H9 (cell line): Measurements from ENCODE around the gene DNAH8. TPM values are rescaled to one million over a fixed set of nuclear protein-coding genes. Genes with fewer than 3 reads are reported as not detected.

Source experiments
- DNase-seq: peaks from one replicate; pipeline ENCODE4 v3.0.0-alpha.2; 2017
- H2AFZ ChIP-seq: one replicate; pipeline ENCODE4 v1.6.1; 2013; ENCODE audit warnings: mild to moderate bottlenecking, low read length, control low read depth, moderate library complexity
- H2AK5ac ChIP-seq: 2 replicates; pipeline ENCODE4 v1.6.1; 2013; ENCODE audit warnings: low read length, control low read depth, mixed read lengths; ENCODE audit not compliant: insufficient read length
- H2BK120ac ChIP-seq: one replicate; pipeline ENCODE4 v1.6.1; 2013; ENCODE audit warnings: low read depth, mild to moderate bottlenecking, low read length, control low read depth, inconsistent platforms; ENCODE audit not compliant: poor library complexity, severe bottlenecking
- H2BK12ac ChIP-seq: 2 replicates; pipeline ENCODE4 v1.6.1; 2013; ENCODE audit warnings: low read length, control low read depth, mixed read lengths, low read depth; ENCODE audit not compliant: insufficient read length
- H2BK15ac ChIP-seq: 2 replicates; pipeline ENCODE4 v1.6.1; 2013; ENCODE audit warnings: low read depth, low read length, control low read depth
- H2BK20ac ChIP-seq: one replicate; pipeline ENCODE4 v1.6.1; 2013; ENCODE audit warnings: low read depth, mild to moderate bottlenecking, low read length, control low read depth, inconsistent platforms; ENCODE audit not compliant: poor library complexity, severe bottlenecking
- H2BK5ac ChIP-seq: 2 replicates; pipeline ENCODE4 v1.6.1; 2013; ENCODE audit warnings: low read length, control low read depth, mixed read lengths; ENCODE audit not compliant: insufficient read length
- H3K14ac ChIP-seq: 2 replicates; pipeline ENCODE4 v1.6.1; 2013; ENCODE audit warnings: low read length, control low read depth; ENCODE audit not compliant: insufficient read depth
- H3K18ac ChIP-seq: 2 replicates; pipeline ENCODE4 v1.6.1; 2013; ENCODE audit warnings: low read depth, mild to moderate bottlenecking, mixed read lengths, low read length, control low read depth; ENCODE audit not compliant: insufficient read length
- H3K23ac ChIP-seq: 2 replicates; pipeline ENCODE4 v1.6.1; 2013; ENCODE audit warnings: low read length, control low read depth, mixed read lengths, low read depth; ENCODE audit not compliant: insufficient read length
- H3K23me2 ChIP-seq: 2 replicates; pipeline ENCODE4 v1.6.1; 2013; ENCODE audit warnings: low read depth, mild to moderate bottlenecking, mixed read lengths, low read length, control low read depth; ENCODE audit not compliant: insufficient read length, poor library complexity, severe bottlenecking
- H3K27ac ChIP-seq: 2 replicates; pipeline ENCODE4 v1.5.1; 2013; ENCODE audit warnings: low read length, control low read depth, mixed read lengths, low read depth; ENCODE audit not compliant: insufficient read length
- H3K27me3 ChIP-seq: 2 replicates; pipeline ENCODE4 v1.6.1; 2013; ENCODE audit warnings: low read length, control low read depth, inconsistent platforms; ENCODE audit not compliant: insufficient read depth
- H3K4ac ChIP-seq: 2 replicates; pipeline ENCODE4 v1.6.1; 2013; ENCODE audit warnings: low read depth, mild to moderate bottlenecking, control low read depth, inconsistent platforms, low read length, moderate library complexity
- H3K4me1 ChIP-seq: 2 replicates; pipeline ENCODE4 v1.6.1; 2013; ENCODE audit warnings: low read length, control low read depth, inconsistent platforms; ENCODE audit not compliant: insufficient read depth
- H3K4me2 ChIP-seq: 2 replicates; pipeline ENCODE4 v1.6.1; 2013; ENCODE audit warnings: low read length, control low read depth, mixed read lengths; ENCODE audit not compliant: insufficient read length, insufficient read depth
- H3K56ac ChIP-seq: 2 replicates; pipeline ENCODE4 v1.6.1; 2013; ENCODE audit warnings: low read depth, mild to moderate bottlenecking, mixed read lengths, low read length, control low read depth; ENCODE audit not compliant: insufficient read length
- H3K79me1 ChIP-seq: 2 replicates; pipeline ENCODE4 v1.6.1; 2013; ENCODE audit warnings: low read depth, mild to moderate bottlenecking, moderate library complexity, low read length, control low read depth, inconsistent platforms; ENCODE audit not compliant: insufficient read depth, poor library complexity, severe bottlenecking
- H3K79me2 ChIP-seq: 2 replicates; pipeline ENCODE4 v1.6.1; 2013; ENCODE audit warnings: low read length, control low read depth, inconsistent platforms; ENCODE audit not compliant: insufficient read depth
- H3K9ac ChIP-seq: 2 replicates; pipeline ENCODE4 v1.6.1; 2013; ENCODE audit warnings: low read length, control low read depth, mixed read lengths; ENCODE audit not compliant: insufficient read length; ENCODE audit errors: extremely low read depth
- H3K9me3 ChIP-seq: one replicate; pipeline ENCODE4 v1.6.1; 2013; ENCODE audit warnings: low read depth, low read length, inconsistent platforms; ENCODE audit not compliant: control insufficient read depth
- H3T11ph ChIP-seq: one replicate; pipeline ENCODE4 v1.6.1; 2013; ENCODE audit warnings: mild to moderate bottlenecking, low read length, control low read depth, inconsistent platforms
- H4K20me1 ChIP-seq: one replicate; pipeline ENCODE4 v1.6.1; 2013; ENCODE audit not compliant: control insufficient read depth, insufficient read length, insufficient read depth
- H4K5ac ChIP-seq: 2 replicates; pipeline ENCODE4 v1.6.1; 2013; ENCODE audit warnings: low read depth, mild to moderate bottlenecking, mixed read lengths, low read length, control low read depth; ENCODE audit not compliant: insufficient read length
- H4K8ac ChIP-seq: replicated peaks from 2 replicates; pipeline ENCODE4 v1.6.1; 2013; ENCODE audit warnings: low read length, control low read depth, mixed read lengths, low read depth; ENCODE audit not compliant: insufficient read length
- H4K91ac ChIP-seq: 2 replicates; pipeline ENCODE4 v1.6.1; 2013; ENCODE audit warnings: low read depth, mild to moderate bottlenecking, moderate library complexity, mixed read lengths, low read length, control low read depth; ENCODE audit not compliant: insufficient read length
- H3K27ac Mint-ChIP-seq, 3 experiments: 2 replicates in 2 of 3; 3 replicates in 1 of 3; pipeline ENCODE4 v1.8.0; 2020 to 2021; ENCODE audit warnings: mixed read lengths in 3 of 3, mild to moderate bottlenecking in 1 of 3, moderate library complexity in 1 of 3
- H3K27me3 Mint-ChIP-seq: 2 replicates; pipeline ENCODE4 v1.8.0; 2021; ENCODE audit warnings: low read depth, mild to moderate bottlenecking, moderate library complexity, mixed read lengths
- H3K36me3 Mint-ChIP-seq, 3 experiments: 2 replicates in 2 of 3; 3 replicates in 1 of 3; pipeline ENCODE4 v1.8.0; 2020 to 2021; ENCODE audit warnings: low read depth in 3 of 3, mixed read lengths in 3 of 3; ENCODE audit not compliant: insufficient read depth in 1 of 3
- H3K4me1 Mint-ChIP-seq, 2 experiments: 2 replicates each; pipeline ENCODE4 v1.8.0; 2020; ENCODE audit warnings: mixed read lengths in 2 of 2
- H3K4me3 Mint-ChIP-seq, 2 experiments: 2 replicates in 1 of 2; 3 replicates in 1 of 2; pipeline ENCODE4 v1.8.0; 2020 to 2021; ENCODE audit warnings: mild to moderate bottlenecking in 2 of 2, mixed read lengths in 2 of 2, moderate library complexity in 1 of 2
- H3K9me3 Mint-ChIP-seq, 2 experiments: 2 replicates in 1 of 2; 3 replicates in 1 of 2; pipeline ENCODE4 v1.8.0; 2020; ENCODE audit warnings: mild to moderate bottlenecking in 2 of 2, mixed read lengths in 2 of 2, moderate library complexity in 1 of 2
- WGBS: extraction: QIAGEN DNeasy Blood & Tissue Kit; methylation state at CpG from one replicate; pipeline ENCODE4 v1.1.7; 2013; ENCODE audit warnings: missing lambda C conversion rate, low lambda C conversion rate, mixed read lengths; ENCODE audit not compliant: insufficient read length; ENCODE audit errors: extremely low coverage; 5-methylcytosine and 5-hydroxymethylcytosine counted together
- total RNA-seq: library from RNA; stranded (reverse); gene quantifications from 2 replicates; pipeline ENCODE4 v1.2.1, GENCODE V29; 2021
- TF ChIP-seq, protein P1 (sequence below): fragments of 200-600 bp; sonication (generic); conservative IDR thresholded peaks from 3 replicates; pipeline ENCODE4 v1.8.0; 2021; ENCODE audit warnings: antibody characterized with exemption, mild to moderate bottlenecking

Gene DNAH8
- total RNA-seq, 1 experiment from 2014 or later = not detected

DNA sequence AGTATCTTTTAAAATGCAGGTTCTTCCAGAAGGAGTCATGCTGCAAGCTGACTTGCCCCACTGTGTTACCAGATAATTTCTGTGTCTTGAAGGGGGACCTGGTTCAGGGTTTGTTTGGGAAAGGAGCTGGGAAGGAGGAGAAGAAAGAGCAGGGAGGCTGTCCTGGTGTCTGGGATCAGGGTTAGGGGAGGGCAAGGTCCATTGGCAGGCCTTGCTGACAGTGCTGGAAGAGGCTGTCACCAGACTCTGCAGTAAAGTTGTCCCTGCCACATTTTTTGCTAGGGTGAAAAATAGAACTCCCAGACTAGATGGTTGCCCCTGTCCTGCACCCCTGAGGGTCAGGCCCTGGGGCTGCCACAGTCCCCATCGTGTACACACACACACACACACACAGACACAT, 348.4 kb downstream of the DNAH8 start:
- Histone ChIP-seq H4K8ac (no peak overlapping the region), H3T11ph (no peak overlapping the region), H4K20me1 (no peaks in the 10 kb centered on the region), H3K9me3 (no peaks in the 10 kb centered on the region), H3K79me1 (no peaks in the 10 kb centered on the region), H3K27me3 (no peaks in the 10 kb centered on the region), H2BK120ac (no peak overlapping the region), H3K18ac (no peak overlapping the region), H4K5ac (no peak overlapping the region), H3K14ac (no peak overlapping the region), H2BK12ac (no peak overlapping the region), H3K56ac (no peak overlapping the region), H3K4me1 (no peaks in the 10 kb centered on the region), H3K23ac (no peak overlapping the region), H3K4ac (no peak overlapping the region), H2AFZ (no peak overlapping the region), H3K79me2 (no peaks in the 10 kb centered on the region), H2AK5ac (no peak overlapping the region), H3K27ac (no peak overlapping the region), H4K91ac (no peak overlapping the region), H2BK5ac (no peak overlapping the region), H3K23me2 (no peaks in the 10 kb centered on the region), H3K4me2 (no peak overlapping the region), H2BK15ac (no peak overlapping the region), H2BK20ac (no peak overlapping the region), H3K9ac (no peak overlapping the region)
- TF ChIP-seq, protein P1, sequence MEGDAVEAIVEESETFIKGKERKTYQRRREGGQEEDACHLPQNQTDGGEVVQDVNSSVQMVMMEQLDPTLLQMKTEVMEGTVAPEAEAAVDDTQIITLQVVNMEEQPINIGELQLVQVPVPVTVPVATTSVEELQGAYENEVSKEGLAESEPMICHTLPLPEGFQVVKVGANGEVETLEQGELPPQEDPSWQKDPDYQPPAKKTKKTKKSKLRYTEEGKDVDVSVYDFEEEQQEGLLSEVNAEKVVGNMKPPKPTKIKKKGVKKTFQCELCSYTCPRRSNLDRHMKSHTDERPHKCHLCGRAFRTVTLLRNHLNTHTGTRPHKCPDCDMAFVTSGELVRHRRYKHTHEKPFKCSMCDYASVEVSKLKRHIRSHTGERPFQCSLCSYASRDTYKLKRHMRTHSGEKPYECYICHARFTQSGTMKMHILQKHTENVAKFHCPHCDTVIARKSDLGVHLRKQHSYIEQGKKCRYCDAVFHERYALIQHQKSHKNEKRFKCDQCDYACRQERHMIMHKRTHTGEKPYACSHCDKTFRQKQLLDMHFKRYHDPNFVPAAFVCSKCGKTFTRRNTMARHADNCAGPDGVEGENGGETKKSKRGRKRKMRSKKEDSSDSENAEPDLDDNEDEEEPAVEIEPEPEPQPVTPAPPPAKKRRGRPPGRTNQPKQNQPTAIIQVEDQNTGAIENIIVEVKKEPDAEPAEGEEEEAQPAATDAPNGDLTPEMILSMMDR = no peak
- no peak for DNase-seq
- no CpG with 5 or more reads among the region's 1 CpG for WGBS
- peaks cover 22% of the 10 kb centered on the region for H3K27me3 Mint-ChIP-seq
- H3K4me3 Mint-ChIP-seq = no peak overlapping the region
- H3K27ac Mint-ChIP-seq = no peak overlapping the region
- H3K36me3 Mint-ChIP-seq = peaks cover 0 to 4% (median 3%) of the 10 kb centered on the region in 3 experiments; a peak in 4 of 7 replicates
- H3K4me1 Mint-ChIP-seq = peaks cover 0 to 2% of the 10 kb centered on the region in 2 experiments; a peak in 1 of 4 replicates
- H3K9me3 Mint-ChIP-seq = no peaks in the 10 kb centered on the region
